ENCODE measurements around the gene DTX3. TPM values are rescaled to one million over a fixed set of nuclear protein-coding genes. Genes with fewer than 3 reads are reported as not detected.

Gene DTX3
- total and polyA plus RNA-seq, 5 donors from 2014 or later, result 3.4 to 31.2 (median 6.0) TPM

DNA sequence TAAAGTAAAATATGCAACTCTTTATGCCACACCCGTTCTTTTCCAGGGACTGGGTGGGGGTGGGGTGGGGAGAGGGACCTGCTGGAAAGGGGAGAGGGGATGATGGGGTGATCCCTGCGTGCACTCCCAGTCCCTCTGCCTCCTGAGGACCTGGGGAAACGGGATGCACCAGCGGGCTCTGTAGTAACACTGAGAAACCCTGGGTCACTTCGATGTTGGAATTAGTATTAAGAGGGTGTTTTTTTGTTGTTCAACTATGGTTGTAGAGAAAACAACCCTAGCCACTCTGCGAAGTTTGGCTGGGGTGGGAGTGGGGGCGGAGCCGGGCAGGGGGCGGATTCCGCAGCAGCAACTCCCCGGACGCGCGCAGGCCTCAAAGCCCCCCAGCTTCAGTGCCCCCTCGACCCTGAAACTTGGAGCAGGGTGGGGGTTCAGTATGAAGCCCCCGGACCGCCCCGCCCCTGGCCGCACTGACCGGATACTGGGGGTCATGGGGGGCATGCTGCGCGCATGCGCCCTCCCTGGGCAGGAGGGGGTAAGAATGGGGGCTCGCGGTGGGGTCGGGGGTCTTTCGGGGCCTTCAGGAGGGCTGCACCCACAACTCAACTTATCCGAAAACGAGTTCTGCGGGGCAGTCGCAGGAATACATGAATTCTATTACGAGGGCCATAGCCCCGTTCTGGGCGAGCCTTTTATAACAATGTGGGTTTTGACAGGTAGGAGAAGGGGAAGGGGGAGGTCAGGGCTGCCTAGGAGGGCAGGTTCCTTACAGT lies 5.3 kb downstream of the DTX3 start:
- no peaks in the 10 kb centered on the region for H3K9me3 ChIP-seq (ENCODE audit: control insufficient read depth in 2 of 2, low read length in 2 of 2)
- no peak overlapping the region for H3K4me3 ChIP-seq (ENCODE audit: low read depth, low read length)
- H3K27me3 Mint-ChIP-seq, result peaks cover 38% of the 10 kb centered on the region
- no peak overlapping the region for H3K27ac ChIP-seq (ENCODE audit: insufficient read depth, low read length, poor library complexity, severe bottlenecking)
- peaks cover 5% of the 10 kb centered on the region for H3K36me3 Mint-ChIP-seq
- no peak for ATAC-seq (ENCODE audit: low read depth in 2 of 2)
- H3K4me3 Mint-ChIP-seq, result peak overlapping the region; percentile 78 to 91 (median 80)
- H3K27me3 ChIP-seq (ENCODE audit: control insufficient read depth, insufficient read depth, low read length), result peaks cover 3% of the 10 kb centered on the region
- no peak for DNase-seq
- peaks cover 25% of the 10 kb centered on the region for H3K4me1 ChIP-seq (ENCODE audit: control insufficient read depth, insufficient read depth, low read length, poor library complexity, severe bottlenecking)
- H3K9me3 Mint-ChIP-seq, result peaks cover 0 to 4% (median 0%) of the 10 kb centered on the region in 7 donors
- H3K27ac Mint-ChIP-seq, result no peak overlapping the region
- peaks cover 0 to 28% (median 4%) of the 10 kb centered on the region in 4 donors for H3K4me1 Mint-ChIP-seq
- peaks cover 2% of the 10 kb centered on the region for H3K36me3 ChIP-seq (ENCODE audit: control insufficient read depth, insufficient read depth, low read length)

DNA sequence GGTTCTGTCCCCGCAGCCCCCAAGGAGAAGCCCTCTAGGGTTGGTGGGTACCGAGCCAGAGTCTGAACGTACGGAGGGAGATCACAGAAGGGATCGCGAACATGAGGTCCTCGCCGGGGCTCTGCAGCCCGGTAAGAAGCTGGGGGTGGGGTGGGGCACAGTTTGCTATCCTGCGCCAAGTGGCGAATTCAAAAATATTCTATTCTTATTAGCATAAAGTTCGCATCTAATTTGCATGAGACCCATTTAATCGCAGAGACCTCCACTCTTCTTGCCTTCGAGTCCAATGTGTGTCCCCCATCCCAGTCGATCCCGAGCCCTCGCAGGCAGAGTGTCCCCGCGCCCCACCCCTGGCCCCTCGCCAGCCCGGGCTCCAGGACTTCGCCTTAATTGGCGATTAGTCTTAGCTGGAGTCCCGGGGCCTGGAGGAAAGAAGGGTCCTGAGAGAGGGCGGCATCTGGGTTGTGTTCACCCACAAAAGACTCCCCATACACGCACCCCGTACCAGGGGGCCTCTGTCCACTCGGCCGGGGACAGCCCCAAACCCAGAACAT lies 6.0 kb downstream of the DTX3 start:
- peaks cover 2% of the 10 kb centered on the region for H3K36me3 ChIP-seq (ENCODE audit: control insufficient read depth, insufficient read depth, low read length)
- no peak overlapping the region for H3K27ac Mint-ChIP-seq
- DNase-seq, result no peak
- no peak for ATAC-seq (ENCODE audit: low read depth in 2 of 2)
- H3K9me3 Mint-ChIP-seq, result peaks cover 0 to 4% (median 0%) of the 10 kb centered on the region in 7 donors
- peak overlapping the region; percentile 78 to 91 (median 80) for H3K4me3 Mint-ChIP-seq
- peaks cover 3% of the 10 kb centered on the region for H3K27me3 ChIP-seq (ENCODE audit: control insufficient read depth, insufficient read depth, low read length)
- H3K4me1 Mint-ChIP-seq, result peaks cover 0 to 21% (median 3%) of the 10 kb centered on the region in 4 donors
- no peak overlapping the region for H3K4me3 ChIP-seq (ENCODE audit: low read depth, low read length)
- H3K4me1 ChIP-seq (ENCODE audit: control insufficient read depth, insufficient read depth, low read length, poor library complexity, severe bottlenecking), result peaks cover 19% of the 10 kb centered on the region
- H3K27ac ChIP-seq (ENCODE audit: insufficient read depth, low read length, poor library complexity, severe bottlenecking), result no peak overlapping the region
- no peaks in the 10 kb centered on the region for H3K9me3 ChIP-seq (ENCODE audit: control insufficient read depth in 2 of 2, low read length in 2 of 2)
- peaks cover 44% of the 10 kb centered on the region for H3K27me3 Mint-ChIP-seq
- H3K36me3 Mint-ChIP-seq, result peaks cover 5% of the 10 kb centered on the region

DNA sequence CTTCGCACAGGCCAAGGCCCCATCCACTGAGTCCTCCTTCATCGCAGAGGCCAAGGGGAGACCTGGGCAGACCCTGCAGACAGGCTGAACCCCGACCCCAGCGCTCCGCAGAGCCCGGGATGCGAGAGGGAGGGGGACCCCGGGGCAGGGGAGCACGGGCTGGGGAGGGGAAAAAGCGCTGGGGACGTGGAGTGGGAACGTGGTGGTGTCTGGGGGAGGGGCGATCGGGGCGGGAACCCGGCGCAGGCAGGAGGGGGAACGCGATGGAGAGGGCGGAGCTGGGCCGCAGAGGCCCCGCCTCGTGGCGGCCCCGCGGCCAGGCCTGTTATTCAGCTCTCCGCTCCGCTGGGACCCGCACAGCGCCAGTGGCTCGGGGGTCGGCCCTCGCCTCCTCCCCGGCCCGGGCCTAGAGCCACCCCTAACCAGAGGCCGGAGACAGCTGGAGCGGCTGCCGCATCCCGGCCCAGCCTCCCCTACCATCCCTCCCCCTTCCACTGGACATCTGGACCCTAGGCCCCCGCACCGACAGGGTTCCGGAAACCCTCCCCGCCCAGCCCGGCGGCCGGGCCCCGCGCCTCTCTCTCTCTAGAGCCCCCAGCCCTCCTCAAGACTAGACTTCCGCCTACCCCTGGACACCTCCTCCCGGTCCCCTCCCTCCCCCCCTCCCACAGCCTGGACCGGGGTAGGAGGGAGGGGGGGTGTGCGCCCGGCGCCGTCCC lies 6.6 kb downstream of the DTX3 start, which contains the start of gene ARHGEF25:
Gene ARHGEF25, plus strand, starts transcription at position 328 of the 719 bp plus-strand sequence. CDS start 460 bp downstream, outside the sequence.
- no peak within 1 kb of the TSS for H3K27ac Mint-ChIP-seq
- peaks cover 3% of the 10 kb centered on the region for H3K27me3 ChIP-seq (ENCODE audit: control insufficient read depth, insufficient read depth, low read length)
- peaks cover 19% of the 10 kb centered on the region for H3K4me1 ChIP-seq (ENCODE audit: control insufficient read depth, insufficient read depth, low read length, poor library complexity, severe bottlenecking)
- ATAC-seq (ENCODE audit: low read depth in 2 of 2), result peak in 1 of 2 donors; percentile 45
- peaks cover 2% of the 10 kb centered on the region for H3K36me3 ChIP-seq (ENCODE audit: control insufficient read depth, insufficient read depth, low read length)
- H3K27me3 Mint-ChIP-seq, result peaks cover 50% of the 10 kb centered on the region
- no peaks in the 10 kb centered on the region for H3K9me3 ChIP-seq (ENCODE audit: control insufficient read depth in 2 of 2, low read length in 2 of 2)
- peak within 1 kb of the TSS; percentile 81 to 91 (median 85) for H3K4me3 Mint-ChIP-seq
- peaks cover 0 to 18% (median 2%) of the 10 kb centered on the region in 4 donors for H3K4me1 Mint-ChIP-seq
- peaks cover 5% of the 10 kb centered on the region for H3K36me3 Mint-ChIP-seq
- H3K27ac ChIP-seq (ENCODE audit: insufficient read depth, low read length, poor library complexity, severe bottlenecking), result no peak within 1 kb of the TSS
- H3K9me3 Mint-ChIP-seq, result peaks cover 0 to 4% (median 0%) of the 10 kb centered on the region in 7 donors
- peak in 1 of 3 donors; percentile 37 for DNase-seq
- H3K4me3 ChIP-seq (ENCODE audit: low read depth, low read length), result no peak within 1 kb of the TSS

DNA sequence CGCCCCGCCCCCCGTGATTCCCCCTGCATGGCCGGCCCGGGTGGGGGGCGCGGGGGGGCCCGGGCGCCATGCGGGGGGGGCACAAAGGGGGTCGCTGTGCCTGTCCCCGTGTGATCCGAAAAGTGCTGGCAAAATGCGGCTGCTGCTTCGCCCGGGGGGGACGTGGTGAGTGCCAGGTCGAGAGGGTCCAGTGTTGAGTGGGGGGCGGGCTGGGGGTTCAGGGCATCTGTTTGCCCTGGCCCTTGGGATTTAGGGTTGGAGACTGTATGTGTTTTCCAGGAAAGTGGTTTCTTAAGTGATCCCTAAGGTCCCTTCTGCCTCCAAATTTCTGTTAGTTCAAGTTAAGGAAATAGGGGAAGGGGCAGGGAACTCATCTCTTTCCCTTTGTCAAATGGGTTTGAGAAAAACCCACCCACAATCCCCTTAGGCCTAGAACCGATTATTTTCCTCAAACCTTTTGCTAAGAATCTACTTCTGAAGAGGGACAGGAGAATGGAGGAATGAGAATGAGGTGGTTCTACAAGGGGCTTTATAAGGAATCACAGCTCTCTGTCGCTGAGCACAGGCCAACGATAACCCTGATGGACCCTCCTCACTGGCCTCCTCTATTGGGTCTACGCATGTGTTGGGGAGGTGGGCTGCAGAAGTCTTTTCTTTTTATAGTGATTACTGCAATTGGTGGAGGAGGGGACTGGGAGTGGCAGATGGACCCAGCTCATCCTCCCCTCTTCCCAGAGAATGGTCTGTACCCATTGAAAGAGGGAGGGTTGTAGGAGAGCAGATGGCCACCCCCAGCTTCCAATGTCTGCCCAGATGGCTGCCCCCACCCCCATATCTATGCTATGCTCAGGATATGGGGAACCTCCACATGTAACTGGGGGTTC lies 7.4 kb downstream of the DTX3 start:
- H3K27me3 ChIP-seq (ENCODE audit: control insufficient read depth, insufficient read depth, low read length), result peaks cover 3% of the 10 kb centered on the region
- H3K27ac Mint-ChIP-seq, result no peak overlapping the region
- peaks cover 2% of the 10 kb centered on the region for H3K36me3 ChIP-seq (ENCODE audit: control insufficient read depth, insufficient read depth, low read length)
- ATAC-seq (ENCODE audit: low read depth in 2 of 2) (no peak), DNase-seq (no peak)
- peaks cover 19% of the 10 kb centered on the region for H3K4me1 ChIP-seq (ENCODE audit: control insufficient read depth, insufficient read depth, low read length, poor library complexity, severe bottlenecking)
- H3K9me3 ChIP-seq (ENCODE audit: control insufficient read depth in 2 of 2, low read length in 2 of 2), result no peaks in the 10 kb centered on the region
- H3K27ac ChIP-seq (ENCODE audit: insufficient read depth, low read length, poor library complexity, severe bottlenecking), result no peak overlapping the region
- no peak overlapping the region for H3K4me3 ChIP-seq (ENCODE audit: low read depth, low read length)
- H3K9me3 Mint-ChIP-seq, result peaks cover 0 to 4% (median 0%) of the 10 kb centered on the region in 7 donors
- peak overlapping the region; percentile 78 to 87 (median 82) for H3K4me3 Mint-ChIP-seq
- peaks cover 0 to 18% (median 2%) of the 10 kb centered on the region in 4 donors for H3K4me1 Mint-ChIP-seq
- H3K27me3 Mint-ChIP-seq, result peaks cover 58% of the 10 kb centered on the region
- H3K36me3 Mint-ChIP-seq, result peaks cover 5% of the 10 kb centered on the region

DNA sequence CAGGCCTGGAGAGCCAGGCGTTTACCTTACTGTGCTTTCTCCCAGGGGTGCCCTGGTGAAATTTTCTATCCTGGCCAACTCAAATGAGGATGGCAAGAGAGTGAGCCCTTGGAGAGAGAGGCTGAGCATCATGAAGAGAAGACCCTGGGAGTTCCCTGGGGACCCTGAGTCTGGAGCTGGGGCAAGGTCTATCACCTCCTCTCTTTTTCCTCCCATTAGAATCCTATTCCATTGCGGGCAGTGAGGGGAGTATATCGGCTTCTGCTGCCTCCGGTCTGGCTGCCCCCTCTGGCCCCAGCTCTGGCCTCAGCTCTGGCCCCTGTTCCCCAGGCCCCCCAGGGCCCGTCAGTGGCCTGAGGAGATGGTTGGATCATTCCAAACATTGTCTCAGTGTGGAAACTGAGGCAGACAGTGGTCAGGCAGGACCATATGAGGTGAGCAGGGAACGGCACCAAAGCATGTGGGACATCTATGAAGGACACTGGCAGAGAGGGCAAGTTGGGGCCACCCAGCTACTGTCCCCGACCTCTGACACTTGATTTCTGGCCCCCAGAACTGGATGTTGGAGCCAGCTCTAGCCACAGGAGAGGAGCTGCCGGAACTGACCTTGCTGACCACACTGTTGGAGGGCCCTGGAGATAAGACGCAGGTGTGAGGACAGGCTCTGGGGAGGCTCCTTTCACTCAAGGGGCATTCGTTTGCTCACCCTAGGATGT lies 8.2 kb downstream of the DTX3 start:
- H3K36me3 ChIP-seq (ENCODE audit: control insufficient read depth, insufficient read depth, low read length), result peaks cover 2% of the 10 kb centered on the region
- no peaks in the 10 kb centered on the region for H3K9me3 ChIP-seq (ENCODE audit: control insufficient read depth in 2 of 2, low read length in 2 of 2)
- peaks cover 10% of the 10 kb centered on the region for H3K27me3 ChIP-seq (ENCODE audit: control insufficient read depth, insufficient read depth, low read length)
- Mint-ChIP-seq H3K4me3 (peak overlapping the region in 2 of 4 donors; percentile 19 to 78), H3K4me1 (peaks cover 0 to 15% (median 4%) of the 10 kb centered on the region in 4 donors), H3K27ac (no peak overlapping the region), H3K9me3 (peaks cover 0 to 4% (median 0%) of the 10 kb centered on the region in 7 donors), H3K36me3 (peaks cover under 1% of the 10 kb centered on the region), H3K27me3 (peaks cover 66% of the 10 kb centered on the region)
- H3K4me1 ChIP-seq (ENCODE audit: control insufficient read depth, insufficient read depth, low read length, poor library complexity, severe bottlenecking), result peaks cover 19% of the 10 kb centered on the region
- no peak overlapping the region for H3K4me3 ChIP-seq (ENCODE audit: low read depth, low read length)
- no peak for ATAC-seq (ENCODE audit: low read depth in 2 of 2)
- H3K27ac ChIP-seq (ENCODE audit: insufficient read depth, low read length, poor library complexity, severe bottlenecking), result no peak overlapping the region
- no peak for DNase-seq

DNA sequence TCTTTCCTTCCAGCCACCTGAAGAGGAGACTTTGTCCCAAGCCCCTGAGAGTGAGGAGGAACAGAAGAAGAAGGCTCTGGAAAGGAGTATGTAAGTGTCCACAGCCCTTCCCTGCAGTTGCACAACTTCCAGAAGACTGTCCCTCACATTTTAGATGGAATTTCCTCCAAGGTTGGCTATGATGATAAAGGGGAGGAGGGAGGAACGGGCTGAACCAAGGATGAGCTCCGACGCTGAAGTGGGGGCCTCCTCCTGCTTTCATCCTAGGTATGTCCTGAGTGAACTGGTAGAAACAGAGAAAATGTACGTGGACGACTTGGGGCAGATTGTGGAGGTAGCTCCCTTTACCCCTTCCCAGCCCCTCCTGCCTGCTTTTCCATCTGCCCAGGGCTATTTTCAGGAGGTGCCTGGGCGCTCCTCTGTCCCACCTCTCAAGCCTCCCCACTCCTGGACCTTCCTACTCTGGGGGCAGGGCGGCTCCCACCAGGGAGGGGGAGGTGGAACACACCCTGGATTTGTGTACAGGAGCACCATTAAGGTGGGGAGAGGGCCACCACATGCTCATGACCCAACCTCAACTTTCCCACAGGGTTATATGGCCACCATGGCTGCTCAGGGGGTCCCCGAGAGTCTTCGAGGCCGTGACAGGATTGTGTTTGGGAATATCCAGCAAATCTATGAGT lies 8.9 kb downstream of the DTX3 start:
- no peak for ATAC-seq (ENCODE audit: low read depth in 2 of 2)
- H3K9me3 ChIP-seq (ENCODE audit: control insufficient read depth in 2 of 2, low read length in 2 of 2), result no peaks in the 10 kb centered on the region
- no peak overlapping the region for H3K27ac Mint-ChIP-seq
- no peaks in the 10 kb centered on the region for H3K36me3 ChIP-seq (ENCODE audit: control insufficient read depth, insufficient read depth, low read length)
- no peak overlapping the region for H3K27ac ChIP-seq (ENCODE audit: insufficient read depth, low read length, poor library complexity, severe bottlenecking)
- peaks cover 0 to 14% (median 4%) of the 10 kb centered on the region in 4 donors for H3K4me1 Mint-ChIP-seq
- no peak overlapping the region for H3K4me3 Mint-ChIP-seq
- peaks cover 73% of the 10 kb centered on the region for H3K27me3 Mint-ChIP-seq
- H3K27me3 ChIP-seq (ENCODE audit: control insufficient read depth, insufficient read depth, low read length), result peaks cover 10% of the 10 kb centered on the region
- no peaks in the 10 kb centered on the region for H3K36me3 Mint-ChIP-seq
- peaks cover 19% of the 10 kb centered on the region for H3K4me1 ChIP-seq (ENCODE audit: control insufficient read depth, insufficient read depth, low read length, poor library complexity, severe bottlenecking)
- no peak for DNase-seq
- no peak overlapping the region for H3K4me3 ChIP-seq (ENCODE audit: low read depth, low read length)
- peaks cover 0 to 4% (median 0%) of the 10 kb centered on the region in 7 donors for H3K9me3 Mint-ChIP-seq

All from CD4-positive, CD25-positive, alpha-beta regulatory T cell (primary cell).